ENCODE results near the gene MATN3. TPM values are rescaled to one million over a fixed set of nuclear protein-coding genes. Genes with fewer than 3 reads are reported as not detected.

MATN3 gene
- total RNA-seq, 2 donors from 2014 or later = 0.12 to 0.13 TPM

GRCh38 chr2:19988600-19988999 lies 23.9 kb downstream of the MATN3 start:
- Histone ChIP-seq H3K4me1 (no peaks in the 10 kb centered on the region), H3K36me3 (no peaks in the 10 kb centered on the region), H3K4me3 (no peak overlapping the region), H3K27ac (no peak overlapping the region), H3K27me3 (no peaks in the 10 kb centered on the region), H3K9me3 (no peaks in the 10 kb centered on the region), H3K9ac (ENCODE audit: low read depth in 2 of 2, low read length in 2 of 2) (no peak overlapping the region)
- no peak for DNase-seq
- no peak for TF ChIP-seq CTCF (IDR thresholded peaks at IDR 0.05)
- intact Hi-C loops (cut with DNase I) = no loop called here

- Histone ChIP-seq H3K36me3 (no peaks in the 10 kb centered on the region), H3K27ac (no peak overlapping the region), H3K27me3 (no peaks in the 10 kb centered on the region), H3K9ac (ENCODE audit: low read depth in 2 of 2, low read length in 2 of 2) (no peak overlapping the region), H3K4me1 (no peaks in the 10 kb centered on the region), H3K9me3 (no peaks in the 10 kb centered on the region), H3K4me3 (no peak overlapping the region)
- no peak for DNase-seq
- intact Hi-C loops (cut with DNase I) = no loop called here
- no peak for TF ChIP-seq CTCF (IDR thresholded peaks at IDR 0.05)
Observed at GRCh38 chr2:19987936-19988335, 24.5 kb downstream of the MATN3 start.

GRCh38 chr2:19982268-19982667 lies 30.2 kb downstream of the MATN3 start:
- Histone ChIP-seq H3K9ac (ENCODE audit: low read depth in 2 of 2, low read length in 2 of 2) (no peak overlapping the region), H3K27ac (no peak overlapping the region), H3K36me3 (no peaks in the 10 kb centered on the region), H3K4me1 (no peaks in the 10 kb centered on the region), H3K27me3 (no peaks in the 10 kb centered on the region), H3K9me3 (no peaks in the 10 kb centered on the region), H3K4me3 (no peak overlapping the region)
- no peak for TF ChIP-seq CTCF (IDR thresholded peaks at IDR 0.05)
- intact Hi-C loops (cut with DNase I) = no loop called here
- no peak for DNase-seq

- no peak for DNase-seq
- H3K9ac ChIP-seq (ENCODE audit: low read depth in 2 of 2, low read length in 2 of 2) = no peak overlapping the region
Observed at GRCh38 chr2:19979932-19980331, 32.5 kb downstream of the MATN3 start.

GRCh38 chr2:19973466-19973865 lies 39.0 kb downstream of the MATN3 start:
- H3K9me3 ChIP-seq = no peaks in the 10 kb centered on the region
- H3K4me3 ChIP-seq = no peak overlapping the region
- no peaks in the 10 kb centered on the region for H3K4me1 ChIP-seq
- H3K9ac ChIP-seq (ENCODE audit: low read depth in 2 of 2, low read length in 2 of 2) = no peak overlapping the region
- no peak for TF ChIP-seq CTCF (IDR thresholded peaks at IDR 0.05)
- intact Hi-C loops (cut with DNase I) = no loop called here
- no peaks in the 10 kb centered on the region for H3K36me3 ChIP-seq
- DNase-seq = no peak
- no peaks in the 10 kb centered on the region for H3K27me3 ChIP-seq
- no peak overlapping the region for H3K27ac ChIP-seq

More at GRCh38 chr2:19979932-19980331, 32.5 kb downstream of the MATN3 start:
- intact Hi-C loops (cut with DNase I) = no loop called here
- H3K27ac ChIP-seq = no peak overlapping the region
- no peaks in the 10 kb centered on the region for H3K27me3 ChIP-seq
- no peaks in the 10 kb centered on the region for H3K36me3 ChIP-seq
- no peak overlapping the region for H3K4me3 ChIP-seq
- H3K9me3 ChIP-seq = no peaks in the 10 kb centered on the region
- no peak for TF ChIP-seq CTCF (IDR thresholded peaks at IDR 0.05)
- no peaks in the 10 kb centered on the region for H3K4me1 ChIP-seq

- intact Hi-C loops (cut with DNase I) = no loop called here
- Histone ChIP-seq H3K9me3 (no peaks in the 10 kb centered on the region), H3K9ac (ENCODE audit: low read depth in 2 of 2, low read length in 2 of 2) (no peak overlapping the region), H3K4me1 (no peaks in the 10 kb centered on the region), H3K36me3 (no peaks in the 10 kb centered on the region), H3K27ac (no peak overlapping the region), H3K27me3 (no peaks in the 10 kb centered on the region), H3K4me3 (no peak overlapping the region)
- no peak for DNase-seq
- no peak for TF ChIP-seq CTCF (IDR thresholded peaks at IDR 0.05)
Observed at GRCh38 chr2:19971691-19972090, 40.8 kb downstream of the MATN3 start.
